ENCODE results near the gene SMCHD1. TPM values are rescaled to one million over a fixed set of nuclear protein-coding genes. Genes with fewer than 3 reads are reported as not detected.

The SMCHD1 gene
- total RNA-seq, 2 donors from 2014 or later: 56.0 to 65.1 TPM

GRCh38 chr18:2839202-2839601 lies 183.7 kb downstream of the SMCHD1 start:
- 87% methylated on average over 8 of the region's 8 CpGs for whole genome bisulfite sequencing
- no peak for TF ChIP-seq POLR2AphosphoS5 (IDR thresholded peaks at IDR 0.05)
- no peak for TF ChIP-seq CTCF (IDR thresholded peaks at IDR 0.05)
- TF ChIP-seq POLR2A (IDR thresholded peaks at IDR 0.05): no peak
- intact Hi-C loops (cut with DNase I): no loop called here
- H3K36me3 ChIP-seq: no peaks in the 10 kb centered on the region
- no peak for DNase-seq (ENCODE audit: low spot score)
- H3K4me1 ChIP-seq (replicated peaks): no peaks in the 10 kb centered on the region
- no peak overlapping the region for H3K4me3 ChIP-seq
- no peak overlapping the region for H3K27ac ChIP-seq
- H3K9me3 ChIP-seq: no peaks in the 10 kb centered on the region
- H3K27me3 ChIP-seq (replicated peaks; ENCODE audit: insufficient read depth): no peaks in the 10 kb centered on the region

GRCh38 chr18:2840521-2840920 lies 185.0 kb downstream of the SMCHD1 start:
- no peaks in the 10 kb centered on the region for H3K27me3 ChIP-seq (replicated peaks; ENCODE audit: insufficient read depth)
- intact Hi-C loops (cut with DNase I): no loop called here
- H3K27ac ChIP-seq: no peak overlapping the region
- no peaks in the 10 kb centered on the region for H3K9me3 ChIP-seq
- H3K4me1 ChIP-seq (replicated peaks): no peaks in the 10 kb centered on the region
- 98% methylated on average over 1 of the region's 1 CpG for WGBS
- no peak for DNase-seq (ENCODE audit: low spot score)
- TF ChIP-seq POLR2AphosphoS5 (IDR thresholded peaks at IDR 0.05) (no peak), CTCF (IDR thresholded peaks at IDR 0.05) (no peak), POLR2A (IDR thresholded peaks at IDR 0.05) (no peak)
- no peaks in the 10 kb centered on the region for H3K36me3 ChIP-seq
- H3K4me3 ChIP-seq: no peak overlapping the region

- intact Hi-C loops (cut with DNase I): no loop called here
- Histone ChIP-seq H3K9me3 (no peaks in the 10 kb centered on the region), H3K27ac (no peak overlapping the region), H3K27me3 (replicated peaks; ENCODE audit: insufficient read depth) (no peaks in the 10 kb centered on the region), H3K4me1 (replicated peaks) (no peaks in the 10 kb centered on the region), H3K4me3 (no peak overlapping the region), H3K36me3 (no peaks in the 10 kb centered on the region)
- no peak for TF ChIP-seq CTCF (IDR thresholded peaks at IDR 0.05)
- TF ChIP-seq POLR2AphosphoS5 (IDR thresholded peaks at IDR 0.05): no peak
- no peak for TF ChIP-seq POLR2A (IDR thresholded peaks at IDR 0.05)
- DNase-seq (ENCODE audit: low spot score): no peak
- 84% methylated on average over 6 of the region's 6 CpGs for WGBS
These were observed 187.6 kb downstream of the SMCHD1 start for GRCh38 chr18:2843146-2843545.

- Histone ChIP-seq H3K9me3 (no peaks in the 10 kb centered on the region), H3K36me3 (no peaks in the 10 kb centered on the region), H3K27ac (no peak overlapping the region), H3K4me3 (no peak overlapping the region), H3K4me1 (replicated peaks) (no peaks in the 10 kb centered on the region), H3K27me3 (replicated peaks; ENCODE audit: insufficient read depth) (no peaks in the 10 kb centered on the region)
- DNase-seq (ENCODE audit: low spot score): no peak
- intact Hi-C loops (cut with DNase I): no loop called here
- 76% methylated on average over 4 of the region's 4 CpGs for WGBS
- TF ChIP-seq CTCF (IDR thresholded peaks at IDR 0.05) (no peak), POLR2AphosphoS5 (IDR thresholded peaks at IDR 0.05) (no peak), POLR2A (IDR thresholded peaks at IDR 0.05) (no peak)
These were observed 189.6 kb downstream of the SMCHD1 start for GRCh38 chr18:2845172-2845571.

GRCh38 chr18:2846636-2847316 lies 191.2 kb downstream of the SMCHD1 start, which contains the start of gene EMILIN2:
Gene EMILIN2, plus strand, starts transcription at chr18:2847006. Its CDS starts 183 bp downstream, at chr18:2847189.
- Histone ChIP-seq H3K36me3 (no peaks in the 10 kb centered on the region), H3K4me3 (peak within 1 kb of the TSS; percentile 30 to 39), H3K9me3 (no peaks in the 10 kb centered on the region), H3K27ac (peak within 1 kb of the TSS in 1 of 2 donors; percentile 13), H3K27me3 (replicated peaks; ENCODE audit: insufficient read depth) (no peaks in the 10 kb centered on the region), H3K4me1 (replicated peaks) (no peaks in the 10 kb centered on the region)
- peak; percentile 19 for DNase-seq (ENCODE audit: low spot score)
- TF ChIP-seq POLR2AphosphoS5 (IDR thresholded peaks at IDR 0.05) (no peak), CTCF (IDR thresholded peaks at IDR 0.05) (no peak), POLR2A (IDR thresholded peaks at IDR 0.05) (no peak)
- intact Hi-C loops (cut with DNase I): no loop called here
- WGBS: 1% methylated on average over 61 of the region's 80 CpGs

Measured in prostate gland (tissue), 2 donors.